ENCODE data around the gene AK4.

DNA sequence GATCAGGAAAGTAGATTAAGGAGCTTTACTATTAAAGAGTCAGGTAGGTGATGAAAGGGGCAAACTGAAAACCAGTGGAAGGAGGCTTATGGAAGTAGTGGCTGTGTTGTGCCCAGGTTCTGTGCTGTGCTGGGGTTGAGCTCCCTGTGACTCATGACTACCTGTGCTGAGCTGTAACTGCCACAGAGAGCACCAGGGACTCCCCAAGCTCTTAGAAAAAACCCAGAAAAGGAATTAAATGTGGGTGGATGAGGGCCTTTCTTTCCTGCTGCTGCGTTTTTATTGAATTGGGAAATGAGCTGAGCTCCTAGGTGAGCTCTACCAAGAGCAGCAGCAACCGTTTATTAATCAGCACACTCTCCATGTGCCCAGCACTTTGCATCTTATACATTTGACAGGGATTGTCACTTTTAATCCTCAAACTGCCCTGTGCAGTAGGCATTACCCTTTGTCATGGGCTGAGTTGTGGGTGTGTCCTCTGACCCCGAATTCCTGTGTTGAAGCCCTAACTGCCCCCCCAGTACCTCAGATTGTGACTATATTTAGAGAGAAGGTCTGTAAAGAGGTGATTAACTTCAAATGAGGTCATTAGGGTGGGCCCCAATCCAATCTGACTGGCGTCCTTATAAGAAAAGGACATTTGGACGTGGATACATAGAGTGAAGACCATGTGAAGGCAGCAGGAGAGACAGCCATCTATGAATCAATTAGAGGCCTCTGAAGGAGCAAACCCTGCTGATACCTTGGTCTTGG is 65.4 kb downstream of the AK4 start:
- TF ChIP-seq, protein P1, sequence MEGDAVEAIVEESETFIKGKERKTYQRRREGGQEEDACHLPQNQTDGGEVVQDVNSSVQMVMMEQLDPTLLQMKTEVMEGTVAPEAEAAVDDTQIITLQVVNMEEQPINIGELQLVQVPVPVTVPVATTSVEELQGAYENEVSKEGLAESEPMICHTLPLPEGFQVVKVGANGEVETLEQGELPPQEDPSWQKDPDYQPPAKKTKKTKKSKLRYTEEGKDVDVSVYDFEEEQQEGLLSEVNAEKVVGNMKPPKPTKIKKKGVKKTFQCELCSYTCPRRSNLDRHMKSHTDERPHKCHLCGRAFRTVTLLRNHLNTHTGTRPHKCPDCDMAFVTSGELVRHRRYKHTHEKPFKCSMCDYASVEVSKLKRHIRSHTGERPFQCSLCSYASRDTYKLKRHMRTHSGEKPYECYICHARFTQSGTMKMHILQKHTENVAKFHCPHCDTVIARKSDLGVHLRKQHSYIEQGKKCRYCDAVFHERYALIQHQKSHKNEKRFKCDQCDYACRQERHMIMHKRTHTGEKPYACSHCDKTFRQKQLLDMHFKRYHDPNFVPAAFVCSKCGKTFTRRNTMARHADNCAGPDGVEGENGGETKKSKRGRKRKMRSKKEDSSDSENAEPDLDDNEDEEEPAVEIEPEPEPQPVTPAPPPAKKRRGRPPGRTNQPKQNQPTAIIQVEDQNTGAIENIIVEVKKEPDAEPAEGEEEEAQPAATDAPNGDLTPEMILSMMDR (IDR thresholded peaks at IDR 0.05), result no peak
- TF ChIP-seq POLR2A (IDR thresholded peaks at IDR 0.05) (no peak), EP300 (IDR thresholded peaks at IDR 0.05) (no peak)

Measured in upper lobe of left lung (tissue), 4 donors.